KOPT-K1 (cell line): Measurements from ENCODE around the gene CRLF2.
"Not testable (repeated sequence)": the region's sequence is repeated elsewhere in the genome, so short reads cannot be mapped to it uniquely, and the experiment has no call there.

Experiments used
- H3K27ac ChIP-seq: fragments of 200-600 bp; sonication (generic); 2 replicates; pipeline ENCODE4 v1.5.1; 2016; ENCODE audit warnings: antibody characterized with exemption, mild to moderate bottlenecking, low read depth, low read length; ENCODE audit not compliant: poor library complexity, severe bottlenecking
- H3K36me3 ChIP-seq: fragments of 200-600 bp; sonication (generic); 2 replicates; pipeline ENCODE4 v1.5.1; 2017; ENCODE audit warnings: antibody characterized with exemption, mild to moderate bottlenecking, low read length, moderate library complexity; ENCODE audit not compliant: insufficient read depth
- H3K9me3 ChIP-seq: fragments of 200-600 bp; sonication (generic); 2 replicates; pipeline ENCODE4 v1.5.1; 2017; ENCODE audit warnings: antibody characterized with exemption, low read length, mild to moderate bottlenecking; ENCODE audit not compliant: insufficient read depth, poor library complexity, severe bottlenecking

The CRLF2 gene

DNA sequence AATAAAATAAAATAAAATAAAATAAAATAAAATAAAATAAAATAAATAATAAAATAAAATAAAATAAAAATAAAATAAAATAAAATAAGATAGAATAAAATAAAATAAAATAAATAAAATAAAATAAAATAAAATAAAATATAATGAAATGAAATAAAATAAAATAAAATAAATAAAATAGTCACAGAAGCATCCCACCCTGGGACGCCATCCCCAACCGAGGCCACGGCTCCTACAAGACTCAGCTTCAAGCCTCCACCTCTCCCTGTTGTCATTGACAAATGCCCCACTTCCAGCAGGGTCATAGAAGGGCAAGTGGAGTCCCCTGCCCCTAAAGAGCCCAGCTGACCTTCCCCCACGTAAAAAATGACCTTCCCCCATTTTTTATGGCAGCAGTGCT, 30.2 kb downstream of the CRLF2 start:
- Histone ChIP-seq H3K27ac (no peak overlapping the region), H3K9me3 (no peaks in the 10 kb centered on the region), H3K36me3 (no peaks in the 10 kb centered on the region)

GRCh38 chrX:1181661-1182060, 30.8 kb downstream of the CRLF2 start:
- not testable (repeated sequence) for H3K36me3 ChIP-seq, H3K9me3 ChIP-seq, H3K27ac ChIP-seq

DNA sequence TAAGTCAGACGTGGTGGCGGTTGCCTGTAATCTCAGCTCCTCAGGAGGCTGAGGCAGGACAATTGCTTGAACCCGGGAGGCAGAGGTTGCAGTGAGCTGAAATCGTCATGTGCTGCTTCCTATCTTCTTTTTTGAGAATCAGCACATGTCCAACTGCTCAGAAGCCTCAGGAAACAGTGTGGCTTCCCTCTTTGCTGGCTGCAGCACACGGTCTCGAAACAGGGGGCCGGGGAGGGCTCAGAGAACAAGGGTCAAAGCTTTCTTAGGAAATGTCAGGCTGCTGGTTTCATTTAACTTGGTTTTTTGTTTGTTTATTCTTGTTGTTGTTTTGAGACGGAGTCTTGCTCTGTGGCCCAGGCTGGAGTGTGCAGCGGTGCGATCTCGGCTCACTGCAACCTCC, 31.3 kb downstream of the CRLF2 start:
- no peaks in the 10 kb centered on the region for H3K9me3 ChIP-seq
- H3K36me3 ChIP-seq: no peaks in the 10 kb centered on the region
- no peak overlapping the region for H3K27ac ChIP-seq

DNA sequence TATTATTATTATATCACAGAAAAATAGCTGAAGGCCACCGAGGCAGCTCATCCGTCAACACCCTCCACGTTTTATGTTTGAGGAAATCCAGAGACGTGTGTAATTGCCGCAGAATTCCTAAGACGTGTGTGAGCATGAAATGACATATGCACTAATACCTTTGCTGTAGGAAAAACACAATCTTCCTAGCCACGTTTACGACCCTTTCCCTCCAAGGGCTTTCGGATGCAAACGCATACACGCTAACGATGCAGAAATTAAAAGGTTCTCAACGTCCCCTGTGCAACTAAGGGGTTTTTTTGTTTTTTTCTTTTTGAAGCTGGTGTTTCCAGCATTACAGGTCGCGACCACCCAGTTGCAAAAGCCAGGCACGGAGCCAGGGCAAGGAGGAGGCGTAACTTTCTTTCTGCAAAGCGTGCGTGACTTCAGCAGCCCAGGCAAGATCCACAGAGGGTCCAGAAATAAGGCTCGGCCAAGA, 33.8 kb downstream of the CRLF2 start:
- Histone ChIP-seq H3K36me3 (no peaks in the 10 kb centered on the region), H3K9me3 (no peaks in the 10 kb centered on the region), H3K27ac (no peak overlapping the region)

GRCh38 chrX:1176531-1177320, 35.7 kb downstream of the CRLF2 start:
- not testable (repeated sequence) for H3K9me3 ChIP-seq, H3K27ac ChIP-seq, H3K36me3 ChIP-seq

DNA sequence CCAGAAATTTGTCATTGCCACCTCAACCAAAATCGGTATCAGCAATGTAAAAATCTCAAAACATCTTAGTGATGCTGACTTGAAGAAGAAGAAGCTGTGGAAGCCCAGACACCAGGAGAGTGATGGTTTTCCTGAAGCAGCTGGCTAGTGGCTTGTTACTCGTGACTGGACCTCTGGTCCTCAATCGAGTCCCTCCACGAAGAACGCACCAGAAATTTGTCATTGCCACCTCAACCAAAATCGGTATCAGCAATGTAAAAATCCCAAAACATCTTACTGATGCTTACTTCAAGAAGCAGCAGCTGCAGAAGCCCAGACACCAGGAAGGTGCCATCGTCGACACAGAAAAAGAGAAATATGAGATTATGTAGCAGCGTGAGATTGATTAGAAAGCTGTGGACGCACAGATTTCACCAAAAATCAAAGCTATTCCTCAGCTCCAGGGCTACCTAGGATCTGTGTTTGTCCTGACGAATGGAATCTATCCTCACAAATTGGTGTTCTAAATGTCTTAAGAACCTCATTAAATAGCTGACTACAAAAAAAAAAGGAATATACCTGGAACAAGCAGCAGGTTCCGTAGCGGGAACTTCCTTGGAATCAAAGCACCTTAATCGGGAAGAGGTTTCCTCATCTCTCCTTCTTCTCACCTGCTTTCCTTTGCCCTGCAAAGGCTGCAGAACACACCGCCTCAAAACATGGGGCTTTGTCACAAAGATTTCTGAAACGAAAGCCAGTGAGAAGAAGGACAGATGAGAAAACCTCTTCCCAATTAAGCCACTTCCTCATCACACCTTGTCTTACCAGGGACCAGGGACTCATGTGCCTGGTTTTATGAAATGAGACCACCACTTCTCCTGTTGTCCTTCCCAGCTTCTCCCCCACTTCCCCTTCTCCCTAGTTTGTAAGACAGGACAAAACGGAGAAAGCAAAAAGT, 37.6 kb downstream of the CRLF2 start:
- H3K36me3 ChIP-seq, H3K9me3 ChIP-seq: not testable (repeated sequence)

DNA sequence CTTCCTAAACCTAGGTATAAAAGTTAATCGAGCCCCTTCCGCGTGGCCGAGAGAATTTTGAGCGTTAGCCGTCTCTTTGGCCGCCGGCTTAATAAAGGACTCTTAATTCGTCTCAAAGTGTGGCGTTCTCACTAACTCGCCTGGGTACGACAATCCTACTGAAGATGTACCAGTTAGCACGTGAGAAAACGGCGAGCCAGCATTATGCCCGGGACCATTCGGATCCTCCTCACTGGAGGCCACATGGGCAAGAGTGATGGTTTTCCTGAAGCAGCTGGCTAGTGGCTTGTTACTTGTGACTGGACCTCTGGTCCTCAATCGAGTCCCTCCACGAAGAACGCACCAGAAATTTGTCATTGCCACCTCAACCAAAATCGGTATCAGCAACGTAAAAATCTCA, 39.0 kb downstream of the CRLF2 start:
- H3K27ac ChIP-seq: not testable (repeated sequence)

More for the DNA sequence above, 37.6 kb downstream of the CRLF2 start:
- not testable (repeated sequence) for H3K27ac ChIP-seq

GRCh38 chrX:1172496-1172895, 40.0 kb downstream of the CRLF2 start:
- H3K27ac ChIP-seq: no peak overlapping the region
- H3K9me3 ChIP-seq: no peaks in the 10 kb centered on the region
- H3K36me3 ChIP-seq: no peaks in the 10 kb centered on the region

More for the DNA sequence above, 39.0 kb downstream of the CRLF2 start:
- H3K36me3 ChIP-seq, H3K9me3 ChIP-seq: not testable (repeated sequence)

DNA sequence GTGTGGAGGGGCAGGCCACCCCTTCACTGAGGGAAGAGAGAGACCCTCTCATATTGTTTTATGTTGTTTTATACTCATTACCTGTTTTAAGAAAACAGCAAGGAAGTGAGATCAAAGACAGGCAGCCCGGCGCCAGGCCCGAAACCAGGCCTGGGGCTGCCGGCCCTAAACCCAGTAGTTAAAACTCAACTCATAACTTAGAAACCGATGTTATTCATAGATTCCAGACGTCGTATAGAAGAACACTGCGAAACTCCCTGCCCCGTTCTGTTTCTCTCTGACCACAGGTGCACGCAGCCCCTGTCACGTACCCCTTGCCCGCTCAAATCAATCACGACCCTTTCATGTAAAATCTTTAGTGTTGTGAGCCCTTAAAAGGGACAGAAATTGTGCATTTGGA, 40.5 kb downstream of the CRLF2 start:
- H3K27ac ChIP-seq, H3K36me3 ChIP-seq, H3K9me3 ChIP-seq: not testable (repeated sequence)

DNA sequence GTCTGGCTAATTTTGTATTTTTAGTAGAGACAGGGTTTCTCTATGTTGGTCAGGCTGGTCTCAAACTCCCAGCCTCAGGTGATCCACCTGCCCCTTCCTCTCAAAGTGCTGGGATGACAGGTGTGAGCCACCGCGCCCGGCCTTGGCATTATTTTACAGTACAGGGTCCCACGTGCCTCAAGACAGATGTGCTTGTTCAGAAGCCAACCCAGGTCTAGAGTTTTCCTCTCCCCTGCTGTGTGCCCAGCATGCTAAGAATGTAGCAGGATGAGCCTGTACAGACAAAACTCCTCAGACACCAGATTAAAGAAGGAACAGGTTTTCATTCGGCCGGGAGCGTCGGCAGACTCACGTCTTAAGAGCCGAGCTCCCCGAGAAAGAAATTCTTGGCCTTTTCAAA, 42.2 kb downstream of the CRLF2 start:
- Histone ChIP-seq H3K36me3 (no peaks in the 10 kb centered on the region), H3K27ac (no peak overlapping the region), H3K9me3 (no peaks in the 10 kb centered on the region)

GRCh38 chrX:1169189-1169588, 43.3 kb downstream of the CRLF2 start:
- H3K9me3 ChIP-seq: no peaks in the 10 kb centered on the region
- H3K36me3 ChIP-seq: no peaks in the 10 kb centered on the region
- H3K27ac ChIP-seq: no peak overlapping the region

DNA sequence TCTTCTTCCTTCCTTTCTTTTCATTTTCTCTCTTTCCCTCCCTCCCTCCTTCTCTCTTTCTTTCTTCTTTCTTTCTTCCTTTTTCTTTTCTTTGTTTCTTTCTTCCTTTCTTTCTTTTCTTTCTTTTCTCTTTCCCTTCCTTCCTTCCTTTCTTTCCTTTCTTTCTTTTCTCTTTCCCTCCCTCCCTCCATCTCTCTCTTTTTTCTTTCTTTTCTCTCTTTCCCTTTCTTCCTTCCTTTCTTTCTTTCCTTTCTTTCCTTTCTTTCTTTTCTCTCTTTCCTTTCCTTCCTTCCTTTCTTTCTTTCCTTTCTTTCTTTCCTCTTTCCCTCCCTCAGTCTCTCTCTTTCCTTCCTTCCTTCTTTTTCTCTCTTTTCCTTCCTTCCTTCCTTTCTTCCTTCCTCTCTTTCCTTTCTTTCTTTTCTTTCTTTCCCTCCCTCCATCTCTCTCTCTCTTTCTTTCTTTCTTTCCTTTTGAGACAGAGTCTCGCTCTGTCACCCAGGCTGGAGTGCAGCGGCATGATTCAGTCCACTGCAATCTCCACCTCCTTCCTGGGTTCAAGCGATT, 44.4 kb downstream of the CRLF2 start:
- Histone ChIP-seq H3K27ac (no peak overlapping the region), H3K9me3 (no peaks in the 10 kb centered on the region)

DNA sequence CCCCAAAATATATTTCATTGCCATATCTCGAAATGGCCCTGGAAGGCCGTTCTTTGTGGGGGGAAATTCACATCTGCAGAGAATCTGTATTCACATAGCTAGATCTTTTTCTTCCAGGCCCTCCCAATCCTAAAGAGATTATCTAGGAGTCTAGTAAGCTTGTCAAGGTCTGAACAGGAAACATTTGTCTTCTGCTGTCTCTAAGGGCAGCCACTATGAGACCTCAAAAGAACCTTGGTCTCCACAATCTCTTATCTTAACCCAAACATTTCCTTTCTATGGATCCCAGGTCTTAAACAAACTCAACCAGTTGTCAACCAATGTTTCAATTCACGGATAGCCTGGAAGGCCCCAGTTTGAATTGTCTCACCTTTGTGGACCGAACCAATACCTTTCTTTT, 45.0 kb downstream of the CRLF2 start:
- Histone ChIP-seq H3K9me3 (no peaks in the 10 kb centered on the region), H3K27ac (no peak overlapping the region), H3K36me3 (no peaks in the 10 kb centered on the region)

More for the DNA sequence above, 44.4 kb downstream of the CRLF2 start:
- H3K36me3 ChIP-seq: no peaks in the 10 kb centered on the region

- H3K27ac ChIP-seq: no peak overlapping the region
- H3K36me3 ChIP-seq: no peaks in the 10 kb centered on the region
- no peaks in the 10 kb centered on the region for H3K9me3 ChIP-seq
These were observed 46.8 kb downstream of the CRLF2 start for GRCh38 chrX:1165535-1166196.
